ENCODE results near the gene LAGE3. TPM values are rescaled to one million over a fixed set of nuclear protein-coding genes. Genes with fewer than 3 reads are reported as not detected.
A peak's percentile ranks its signal among the peaks of the same experiment; 100 is the strongest.

The LAGE3 gene
- total RNA-seq, 4 donors from 2014 or later, result 4.7 to 19.4 (median 13.1) TPM; not detected in 1

- H3K4me3 ChIP-seq, result peak overlapping the region; percentile 47 to 79
- intact Hi-C loops (cut with DNase I; ENCODE audit: low total_unique reads), result no loop called here
- peak in 1 of 2 donors; percentile 41 for DNase-seq
- peak overlapping the region; percentile 76 to 83 for H3K27ac ChIP-seq
- H3K27me3 ChIP-seq, result no peaks in the 10 kb centered on the region
- H3K4me1 ChIP-seq, result no peaks in the 10 kb centered on the region
- H3K36me3 ChIP-seq, result no peaks in the 10 kb centered on the region
- TF ChIP-seq, protein P1, sequence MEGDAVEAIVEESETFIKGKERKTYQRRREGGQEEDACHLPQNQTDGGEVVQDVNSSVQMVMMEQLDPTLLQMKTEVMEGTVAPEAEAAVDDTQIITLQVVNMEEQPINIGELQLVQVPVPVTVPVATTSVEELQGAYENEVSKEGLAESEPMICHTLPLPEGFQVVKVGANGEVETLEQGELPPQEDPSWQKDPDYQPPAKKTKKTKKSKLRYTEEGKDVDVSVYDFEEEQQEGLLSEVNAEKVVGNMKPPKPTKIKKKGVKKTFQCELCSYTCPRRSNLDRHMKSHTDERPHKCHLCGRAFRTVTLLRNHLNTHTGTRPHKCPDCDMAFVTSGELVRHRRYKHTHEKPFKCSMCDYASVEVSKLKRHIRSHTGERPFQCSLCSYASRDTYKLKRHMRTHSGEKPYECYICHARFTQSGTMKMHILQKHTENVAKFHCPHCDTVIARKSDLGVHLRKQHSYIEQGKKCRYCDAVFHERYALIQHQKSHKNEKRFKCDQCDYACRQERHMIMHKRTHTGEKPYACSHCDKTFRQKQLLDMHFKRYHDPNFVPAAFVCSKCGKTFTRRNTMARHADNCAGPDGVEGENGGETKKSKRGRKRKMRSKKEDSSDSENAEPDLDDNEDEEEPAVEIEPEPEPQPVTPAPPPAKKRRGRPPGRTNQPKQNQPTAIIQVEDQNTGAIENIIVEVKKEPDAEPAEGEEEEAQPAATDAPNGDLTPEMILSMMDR (IDR thresholded peaks at IDR 0.05), result no peak
- no peak for TF ChIP-seq POLR2A (IDR thresholded peaks at IDR 0.05)
- no peaks in the 10 kb centered on the region for H3K9me3 ChIP-seq
Observed at GRCh38 chrX:154457491-154458115, 21.5 kb downstream of the LAGE3 start.

- H3K36me3 ChIP-seq, result no peaks in the 10 kb centered on the region
- H3K4me1 ChIP-seq, result no peaks in the 10 kb centered on the region
- no peak for TF ChIP-seq POLR2A (IDR thresholded peaks at IDR 0.05)
- DNase-seq, result no peak
- H3K27me3 ChIP-seq, result no peaks in the 10 kb centered on the region
- no peak overlapping the region for H3K27ac ChIP-seq
- H3K9me3 ChIP-seq, result no peaks in the 10 kb centered on the region
- no peak overlapping the region for H3K4me3 ChIP-seq
- intact Hi-C loops (cut with DNase I; ENCODE audit: low total_unique reads), result no loop called here
Observed at GRCh38 chrX:154452823-154453222, 26.3 kb downstream of the LAGE3 start.

- Histone ChIP-seq H3K4me3 (no peak overlapping the region), H3K9me3 (no peaks in the 10 kb centered on the region), H3K4me1 (no peaks in the 10 kb centered on the region), H3K27me3 (no peaks in the 10 kb centered on the region), H3K36me3 (no peaks in the 10 kb centered on the region), H3K27ac (no peak overlapping the region)
- TF ChIP-seq POLR2A (IDR thresholded peaks at IDR 0.05), result no peak
- TF ChIP-seq, protein P1 (IDR thresholded peaks at IDR 0.05), result no peak
- no peak for DNase-seq
- intact Hi-C loops (cut with DNase I; ENCODE audit: low total_unique reads), result no loop called here
Observed at GRCh38 chrX:154450312-154450711, 28.8 kb downstream of the LAGE3 start.

DNA sequence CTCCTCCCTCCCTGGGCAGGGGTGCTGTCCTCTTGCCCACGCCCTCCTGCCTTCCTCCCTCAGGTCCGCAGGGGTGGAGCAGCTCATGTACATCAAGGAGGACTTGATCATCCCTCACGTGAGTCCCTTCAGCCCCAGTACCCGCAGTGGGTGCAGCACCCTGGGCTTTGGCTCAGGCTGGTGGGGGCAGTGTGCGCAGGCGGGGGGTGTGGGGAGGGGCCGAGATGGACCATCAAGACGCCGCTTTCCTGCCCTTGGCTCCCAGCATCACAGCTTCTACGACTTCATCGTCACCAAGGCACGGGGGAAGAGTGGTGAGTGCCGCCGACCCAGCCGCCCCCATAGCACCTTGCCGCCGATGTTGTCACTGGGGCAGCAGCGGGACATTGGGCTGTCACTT, 29.5 kb downstream of the LAGE3 start:
- no peaks in the 10 kb centered on the region for H3K4me1 ChIP-seq
- H3K27me3 ChIP-seq, result no peaks in the 10 kb centered on the region
- no peak for DNase-seq
- no peak overlapping the region for H3K4me3 ChIP-seq
- no peaks in the 10 kb centered on the region for H3K9me3 ChIP-seq
- no peak overlapping the region for H3K27ac ChIP-seq
- no peaks in the 10 kb centered on the region for H3K36me3 ChIP-seq
- intact Hi-C loops (cut with DNase I; ENCODE audit: low total_unique reads), result no loop called here
- TF ChIP-seq POLR2A (IDR thresholded peaks at IDR 0.05), result no peak
- TF ChIP-seq, protein P1 (IDR thresholded peaks at IDR 0.05), result no peak

- H3K36me3 ChIP-seq, result no peaks in the 10 kb centered on the region
- DNase-seq, result no peak
- no peak overlapping the region for H3K4me3 ChIP-seq
- no peaks in the 10 kb centered on the region for H3K4me1 ChIP-seq
- TF ChIP-seq, protein P1 (IDR thresholded peaks at IDR 0.05), result no peak
- TF ChIP-seq POLR2A (IDR thresholded peaks at IDR 0.05), result no peak
- no peaks in the 10 kb centered on the region for H3K27me3 ChIP-seq
- H3K27ac ChIP-seq, result no peak overlapping the region
- no peaks in the 10 kb centered on the region for H3K9me3 ChIP-seq
- intact Hi-C loops (cut with DNase I; ENCODE audit: low total_unique reads), result no loop called here
Observed at GRCh38 chrX:154448484-154448883, 30.6 kb downstream of the LAGE3 start.

- no peak for TF ChIP-seq POLR2A (IDR thresholded peaks at IDR 0.05)
- DNase-seq, result no peak
- no peak overlapping the region for H3K4me3 ChIP-seq
- H3K27me3 ChIP-seq, result no peaks in the 10 kb centered on the region
- no peaks in the 10 kb centered on the region for H3K9me3 ChIP-seq
- H3K27ac ChIP-seq, result no peak overlapping the region
- intact Hi-C loops (cut with DNase I; ENCODE audit: low total_unique reads), result no loop called here
- no peaks in the 10 kb centered on the region for H3K36me3 ChIP-seq
- H3K4me1 ChIP-seq, result no peaks in the 10 kb centered on the region
Observed at GRCh38 chrX:154446430-154446829, 32.7 kb downstream of the LAGE3 start.
